SK-N-SH (cell line): ENCODE data around the gene CD93.

Experiments used
- CHD2 ChIP-seq: fragments of 150-350 bp; IDR thresholded peaks from 2 replicates; pipeline ENCODE4 v1.6.1; 2018; ENCODE audit warnings: low read length; ENCODE audit not compliant: partially characterized antibody
- CTCF ChIP-seq: fragments of 200-600 bp; sonication (generic); IDR thresholded peaks from 2 replicates; pipeline ENCODE4 v1.6.1; 2017; ENCODE audit warnings: antibody characterized with exemption, mild to moderate bottlenecking, moderate library complexity
- EP300 ChIP-seq, 2 experiments: IDR thresholded peaks; 2 replicates each; pipeline versions ENCODE4 v1.4.0 to v1.6.1; 2012; ENCODE audit warnings: borderline replicate concordance in 1 of 2, low read depth in 1 of 2, low read length in 1 of 2
- FOXM1 ChIP-seq: IDR thresholded peaks from 2 replicates; pipeline ENCODE4 v1.4.0; 2012; ENCODE audit warnings: low read depth, mild to moderate bottlenecking
- GABPA ChIP-seq: IDR thresholded peaks from 2 replicates; pipeline ENCODE4 v1.4.0; 2012; ENCODE audit warnings: low read depth, mild to moderate bottlenecking
- MXI1 ChIP-seq: IDR thresholded peaks from 2 replicates; pipeline ENCODE4 v1.6.1; 2012; ENCODE audit warnings: mild to moderate bottlenecking, low read depth, low read length, improper control_type of control experiment
- NRF1 ChIP-seq: IDR thresholded peaks from 2 replicates; pipeline ENCODE4 v1.6.1; 2012; ENCODE audit warnings: low read depth, mild to moderate bottlenecking, low read length
- POLR2AphosphoS5 ChIP-seq: IDR thresholded peaks from 2 replicates; pipeline ENCODE4 v1.6.1; 2012; ENCODE audit warnings: low read depth, low read length
- RAD21 ChIP-seq: IDR thresholded peaks from 2 replicates; pipeline ENCODE4 v1.6.1; 2012; ENCODE audit warnings: mild to moderate bottlenecking, low read length
- SMC3 ChIP-seq: IDR thresholded peaks from 2 replicates; pipeline ENCODE4 v1.6.1; 2012; ENCODE audit warnings: low read depth, low read length, improper control_type of control experiment
- USF2 ChIP-seq: fragments of 150-350 bp; IDR thresholded peaks from 2 replicates; pipeline ENCODE4 v1.6.1; 2017; ENCODE audit warnings: antibody characterized with exemption, low read length, low read depth, borderline replicate concordance

- TF ChIP-seq MXI1 (no peak), SMC3 (no peak), CHD2 (no peak), CTCF (no peak), EP300 (IDR thresholded peaks at IDR 0.05; ENCODE audit: borderline replicate concordance in 1 of 2, low read depth in 1 of 2, low read length in 1 of 2) (no peak), NRF1 (no peak), FOXM1 (no peak), USF2 (no peak), GABPA (no peak), POLR2AphosphoS5 (no peak), RAD21 (no peak)
These were observed 7.6 kb downstream of the CD93 start for GRCh38 chr20:23078351-23079015.
